HG03575 (cell line): Measurements from ENCODE around the gene SCRT2.
"Not testable (repeated sequence)": the region's sequence is repeated elsewhere in the genome, so short reads cannot be mapped to it uniquely, and the experiment has no call there.

Experiments used
- ATAC-seq: cut with Tn5 transposase; IDR thresholded peaks from one replicate; pipeline ENCODE4 v1.9.1; 2021; ENCODE audit not compliant: unreplicated experiment, insufficient number of reproducible peaks, low FRiP score; ENCODE audit errors: extremely low read depth

The SCRT2 gene

GRCh38 chr20:675453-676314, at the start of gene SCRT2:
Gene SCRT2, minus strand, starts transcription at chr20:675802. Its CDS starts 201 bp downstream, at chr20:675601.
- no peak for ATAC-seq

GRCh38 chr20:724797-725196, 49.2 kb upstream of the SCRT2 start:
- not testable (repeated sequence) for ATAC-seq

- ATAC-seq, result no peak
Measured at GRCh38 chr20:723756-724155, 48.2 kb upstream of the SCRT2 start.

GRCh38 chr20:722822-723644, 47.4 kb upstream of the SCRT2 start:
- ATAC-seq, result no peak

GRCh38 chr20:721876-722275, 46.3 kb upstream of the SCRT2 start:
- ATAC-seq, result no peak

DNA sequence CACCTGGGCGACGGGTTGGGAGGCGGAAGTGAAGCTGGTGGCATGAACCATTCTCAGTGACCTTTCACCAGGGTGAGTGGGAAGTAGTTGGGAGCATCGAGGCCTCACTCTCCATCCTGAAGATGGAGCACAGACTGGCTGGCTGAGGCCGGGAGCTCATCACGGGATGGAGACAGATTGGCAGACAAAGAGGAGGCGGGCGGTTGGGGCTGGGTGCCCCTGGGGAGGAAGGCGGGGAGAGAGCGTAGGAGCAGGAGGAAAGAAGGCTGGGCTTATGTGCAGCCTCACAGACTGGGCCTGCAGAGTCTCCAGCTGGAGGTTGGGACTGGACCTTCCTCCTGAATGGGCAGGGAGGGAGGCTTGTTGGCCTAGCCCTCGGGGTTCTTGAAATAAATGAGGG, 44.2 kb upstream of the SCRT2 start:
- ATAC-seq, result no peak

DNA sequence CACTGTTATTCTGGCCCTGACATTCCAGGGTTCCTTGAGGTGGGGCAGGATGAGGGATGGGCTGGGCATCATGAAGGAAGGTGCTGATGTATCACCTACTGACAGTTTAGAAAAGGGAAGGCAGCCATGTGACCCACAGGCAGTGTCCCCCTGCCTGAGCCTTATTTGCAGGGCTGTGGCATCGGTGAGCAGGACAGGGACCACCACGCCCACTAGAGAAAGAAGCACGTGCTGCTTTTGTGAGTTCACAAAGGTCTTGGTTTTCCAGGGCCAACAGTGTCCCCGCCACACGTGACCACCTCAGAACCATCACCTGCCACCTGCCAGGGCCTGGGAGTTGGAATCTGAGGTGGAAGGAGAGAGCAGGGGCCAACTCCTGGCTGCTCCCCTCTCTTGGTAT, 43.5 kb upstream of the SCRT2 start:
- no peak for ATAC-seq

- ATAC-seq, result no peak
Measured at GRCh38 chr20:717832-718231, 42.2 kb upstream of the SCRT2 start.

- no peak for ATAC-seq
Measured at GRCh38 chr20:717271-717670, 41.7 kb upstream of the SCRT2 start.

GRCh38 chr20:714453-714852, 38.9 kb upstream of the SCRT2 start:
- no peak for ATAC-seq

- no peak for ATAC-seq
Measured at GRCh38 chr20:711576-711975, 36.0 kb upstream of the SCRT2 start.

DNA sequence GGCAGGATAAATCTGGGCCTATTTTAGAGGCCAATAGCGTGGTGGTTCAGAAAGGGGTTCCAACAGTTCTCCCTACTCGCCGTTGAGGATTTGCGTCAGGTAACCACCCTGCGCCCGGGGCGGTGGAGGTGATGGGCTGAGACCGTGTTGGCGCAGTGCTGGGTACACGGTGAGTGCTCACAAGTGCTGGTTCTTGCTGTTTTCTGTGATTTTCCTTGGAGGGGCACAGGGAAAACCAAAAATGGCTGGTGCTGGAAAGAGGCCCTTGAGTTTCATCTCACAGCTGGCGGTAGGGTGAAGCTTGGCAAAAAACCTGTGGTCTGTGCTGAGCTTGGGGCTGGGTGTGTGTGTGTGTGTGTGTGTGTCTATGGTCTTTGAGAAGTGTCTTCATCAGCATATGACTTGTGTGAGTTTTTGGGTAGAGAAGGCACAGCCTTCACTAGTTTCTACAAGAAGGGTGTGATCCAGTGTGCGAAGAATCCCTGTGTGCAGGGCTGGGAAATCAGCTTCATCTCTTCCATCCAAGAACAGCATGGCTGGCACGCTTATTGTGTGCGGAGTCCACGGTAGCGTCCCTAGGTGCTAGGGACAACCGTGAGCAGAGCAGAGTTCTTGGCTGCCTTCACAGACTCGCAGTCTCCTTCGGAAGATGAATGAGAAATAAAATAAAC, 35.3 kb upstream of the SCRT2 start:
- ATAC-seq, result no peak

DNA sequence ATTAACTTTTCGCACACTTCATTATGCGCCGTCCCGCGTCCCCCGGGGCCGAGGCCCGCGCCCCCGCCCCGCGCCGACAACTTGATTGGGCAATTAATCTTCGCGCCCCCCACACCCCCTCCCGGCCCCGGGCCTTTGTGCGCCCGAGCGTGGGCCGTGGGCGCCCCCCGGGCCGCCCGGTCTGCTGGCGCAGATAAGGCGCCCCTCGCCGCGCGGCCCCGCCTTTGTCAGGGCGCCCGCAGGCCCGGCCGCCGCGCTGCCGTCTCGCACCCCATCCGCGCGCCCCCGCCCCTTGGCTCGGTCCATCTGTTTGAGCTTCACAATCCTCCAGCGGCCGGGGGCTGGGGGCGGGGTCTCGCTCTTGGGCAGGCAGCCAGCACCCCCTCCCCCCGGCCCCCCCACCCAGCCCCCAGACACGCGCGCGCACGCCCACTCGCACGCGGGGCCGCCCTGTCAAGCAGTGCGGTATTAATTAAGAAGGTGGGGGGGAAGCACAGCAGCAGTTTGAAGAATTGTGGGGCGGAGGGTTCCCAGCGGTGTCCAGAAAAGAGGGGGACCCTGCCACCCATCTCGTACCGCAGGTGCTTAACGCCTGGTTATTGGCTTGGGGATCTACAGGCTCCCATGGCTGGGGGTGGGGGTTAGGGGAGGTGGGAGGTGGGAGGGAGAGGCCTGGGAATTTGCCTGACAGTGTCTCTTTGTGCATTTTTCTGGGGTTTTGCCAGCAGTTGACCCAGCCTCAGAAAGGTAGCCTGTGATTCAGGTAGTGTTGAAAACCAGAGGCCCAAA, 34.6 kb upstream of the SCRT2 start:
- no peak for ATAC-seq

DNA sequence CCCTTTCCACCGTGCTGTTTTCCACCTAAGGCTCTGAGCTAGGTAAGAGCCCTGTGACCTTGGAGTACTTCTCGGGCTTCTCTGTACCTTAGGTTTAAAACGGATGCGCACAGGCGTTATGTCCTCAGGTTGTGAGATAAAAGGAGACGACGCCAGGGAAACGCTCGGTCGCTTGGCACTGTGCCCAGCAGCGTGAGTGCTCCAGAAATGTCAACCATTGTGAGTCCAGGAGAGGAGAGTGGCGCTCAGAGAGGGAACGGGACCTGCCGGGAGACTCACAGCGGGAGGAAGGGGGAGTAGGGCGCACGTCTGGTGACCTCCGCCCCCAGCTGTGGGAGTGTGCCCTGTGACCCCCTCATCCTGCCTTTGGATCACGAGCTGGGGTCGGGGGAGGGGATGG, 33.8 kb upstream of the SCRT2 start:
- ATAC-seq, result no peak

GRCh38 chr20:708956-709355, 33.4 kb upstream of the SCRT2 start:
- ATAC-seq, result no peak

GRCh38 chr20:707451-708110, 32.0 kb upstream of the SCRT2 start:
- ATAC-seq, result no peak

GRCh38 chr20:706366-706885, 30.8 kb upstream of the SCRT2 start:
- no peak for ATAC-seq

DNA sequence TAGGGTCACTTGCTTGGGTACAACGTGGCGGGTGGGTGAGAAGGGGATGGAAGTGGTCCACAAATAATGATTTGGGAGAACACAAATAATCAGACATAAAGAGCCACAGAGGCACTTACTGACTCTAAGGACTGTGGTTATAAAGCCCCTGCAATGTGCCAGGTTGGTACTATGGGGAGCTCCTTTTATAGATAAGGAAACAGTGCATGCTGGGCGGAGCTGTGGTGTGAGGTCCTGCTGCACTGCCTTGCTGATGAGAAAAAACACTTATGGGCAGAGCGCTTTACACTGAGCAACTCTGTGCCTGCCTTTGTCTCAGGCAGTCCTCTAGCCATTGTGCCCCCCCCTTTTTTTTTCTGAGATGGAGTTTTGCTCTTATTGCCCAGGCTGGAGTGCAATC, 29.1 kb upstream of the SCRT2 start:
- no peak for ATAC-seq
